Measurements from ENCODE around the gene DMC1. TPM values are rescaled to one million over a fixed set of nuclear protein-coding genes. Genes with fewer than 3 reads are reported as not detected.

Gene DMC1
- polyA plus RNA-seq, 3 donors from 2014 or later = 0.33 to 1.5 TPM; not detected in 1

DNA sequence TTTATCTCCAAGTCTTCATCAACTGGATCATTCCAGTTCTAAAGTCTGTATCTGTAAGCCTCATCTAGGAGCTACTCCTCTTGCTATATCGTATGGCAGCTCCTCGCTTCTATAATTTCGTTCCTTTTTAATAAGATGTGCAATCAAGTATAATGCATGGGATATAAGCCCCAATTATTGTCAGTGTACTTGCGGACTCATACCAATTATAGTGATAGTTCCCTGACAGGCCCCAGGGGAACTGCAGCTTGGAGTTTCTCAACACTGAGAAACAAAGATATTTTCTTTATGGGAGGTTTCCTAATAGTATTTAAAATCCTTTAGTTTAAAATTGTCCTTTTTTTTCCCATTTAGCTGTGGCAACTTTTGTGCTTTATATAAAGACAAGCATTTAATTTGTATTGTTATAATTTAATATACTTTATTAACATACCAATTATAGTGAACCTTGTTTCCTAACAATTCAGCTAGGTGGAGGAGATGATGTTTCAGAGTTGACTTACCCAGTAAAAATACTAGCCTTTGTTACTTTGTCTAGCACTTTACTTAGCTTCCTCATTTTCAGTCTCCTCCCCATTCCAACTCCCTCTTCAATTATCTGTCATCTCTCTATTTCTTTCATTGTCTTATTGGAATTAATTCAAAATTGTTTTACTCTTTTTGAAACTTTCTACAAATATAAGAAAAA lies 38.6 kb downstream of the DMC1 start:
- H3K9me3 Mint-ChIP-seq = no peaks in the 10 kb centered on the region
- DNase-seq = no peak
- H3K36me3 Mint-ChIP-seq = no peaks in the 10 kb centered on the region
- H3K27ac Mint-ChIP-seq = peak overlapping the region; percentile 6 to 79 (median 40)
- peaks cover 4 to 6% of the 10 kb centered on the region in 2 donors for H3K4me1 Mint-ChIP-seq
- H3K27me3 Mint-ChIP-seq (ENCODE audit: low read depth in 3 of 3) = peaks cover 0 to 1% (median 0%) of the 10 kb centered on the region in 3 donors
- peak overlapping the region in 1 of 5 donors; percentile 3 for H3K4me3 Mint-ChIP-seq

DNA sequence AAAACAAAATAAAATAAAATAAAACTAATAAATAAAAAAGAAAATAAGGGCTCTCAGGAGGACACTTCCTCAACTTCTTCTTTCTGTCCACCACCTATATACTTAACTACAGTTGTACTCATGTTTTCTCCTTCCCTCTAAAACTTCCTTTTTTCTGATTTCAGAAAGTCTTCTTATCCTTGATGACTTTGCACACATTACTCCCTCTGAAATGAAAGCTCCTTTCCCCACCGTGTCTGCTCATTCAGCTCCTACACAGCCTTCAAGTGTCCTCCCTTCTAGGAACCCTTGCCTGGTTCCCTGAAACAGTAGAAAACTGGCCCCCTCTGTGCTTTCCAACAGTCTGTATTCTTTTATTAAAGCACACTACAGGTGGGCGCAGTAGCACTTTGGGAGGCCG lies 45.6 kb downstream of the DMC1 start:
- no peak for DNase-seq
- no peaks in the 10 kb centered on the region for H3K9me3 Mint-ChIP-seq
- H3K4me1 Mint-ChIP-seq = no peaks in the 10 kb centered on the region
- H3K27me3 Mint-ChIP-seq (ENCODE audit: low read depth in 3 of 3) = peaks cover 0 to 5% (median 0%) of the 10 kb centered on the region in 3 donors
- no peaks in the 10 kb centered on the region for H3K36me3 Mint-ChIP-seq
- H3K27ac Mint-ChIP-seq = no peak overlapping the region
- no peak overlapping the region for H3K4me3 Mint-ChIP-seq

DNA sequence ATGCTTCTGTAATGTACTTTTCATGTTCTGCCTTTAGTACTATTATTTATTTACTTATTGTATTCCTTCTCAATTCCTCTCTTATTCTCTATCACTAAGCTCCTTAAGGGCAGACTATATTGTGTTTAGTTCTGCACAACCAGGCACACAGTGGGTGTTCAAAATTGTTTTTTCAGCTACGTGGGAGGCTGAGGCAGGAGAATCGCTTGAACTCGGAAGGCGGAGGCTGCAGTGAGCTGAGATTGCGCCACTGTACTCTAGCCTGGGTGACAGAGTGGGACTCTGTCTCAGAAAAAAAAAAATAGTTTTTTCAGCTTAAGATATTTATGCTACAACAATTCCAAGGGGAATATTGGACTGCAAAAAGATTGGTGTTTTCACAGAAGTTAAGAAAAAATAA lies 46.5 kb downstream of the DMC1 start:
- Mint-ChIP-seq H3K27ac (no peak overlapping the region), H3K27me3 (ENCODE audit: low read depth in 3 of 3) (peaks cover 0 to 5% (median 0%) of the 10 kb centered on the region in 3 donors), H3K36me3 (no peaks in the 10 kb centered on the region), H3K9me3 (no peaks in the 10 kb centered on the region), H3K4me1 (no peaks in the 10 kb centered on the region), H3K4me3 (no peak overlapping the region)
- no peak for DNase-seq

DNA sequence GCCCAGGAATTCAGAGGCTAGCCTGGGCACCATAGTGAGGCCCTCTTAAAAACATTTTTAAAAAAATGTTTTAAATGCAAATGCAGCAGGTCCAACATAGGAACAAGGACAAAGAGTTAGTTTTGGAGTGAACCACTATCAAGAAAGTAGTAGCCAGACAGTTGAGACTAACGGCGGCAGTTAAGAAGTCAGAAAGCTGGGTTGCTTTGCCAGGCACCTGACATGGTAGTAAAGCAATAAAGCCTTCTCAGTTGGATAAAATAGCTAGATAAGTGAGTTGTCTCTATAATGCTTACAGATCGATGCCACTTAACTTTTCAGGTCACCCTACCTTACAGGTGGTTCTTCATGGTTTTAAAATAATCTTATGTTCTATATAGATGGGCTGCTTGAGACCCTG lies 47.0 kb downstream of the DMC1 start:
- no peaks in the 10 kb centered on the region for H3K36me3 Mint-ChIP-seq
- H3K4me3 Mint-ChIP-seq = no peak overlapping the region
- H3K9me3 Mint-ChIP-seq = no peaks in the 10 kb centered on the region
- peaks cover 0 to 5% (median 0%) of the 10 kb centered on the region in 3 donors for H3K27me3 Mint-ChIP-seq (ENCODE audit: low read depth in 3 of 3)
- H3K27ac Mint-ChIP-seq = no peak overlapping the region
- no peak for DNase-seq
- H3K4me1 Mint-ChIP-seq = no peaks in the 10 kb centered on the region

DNA sequence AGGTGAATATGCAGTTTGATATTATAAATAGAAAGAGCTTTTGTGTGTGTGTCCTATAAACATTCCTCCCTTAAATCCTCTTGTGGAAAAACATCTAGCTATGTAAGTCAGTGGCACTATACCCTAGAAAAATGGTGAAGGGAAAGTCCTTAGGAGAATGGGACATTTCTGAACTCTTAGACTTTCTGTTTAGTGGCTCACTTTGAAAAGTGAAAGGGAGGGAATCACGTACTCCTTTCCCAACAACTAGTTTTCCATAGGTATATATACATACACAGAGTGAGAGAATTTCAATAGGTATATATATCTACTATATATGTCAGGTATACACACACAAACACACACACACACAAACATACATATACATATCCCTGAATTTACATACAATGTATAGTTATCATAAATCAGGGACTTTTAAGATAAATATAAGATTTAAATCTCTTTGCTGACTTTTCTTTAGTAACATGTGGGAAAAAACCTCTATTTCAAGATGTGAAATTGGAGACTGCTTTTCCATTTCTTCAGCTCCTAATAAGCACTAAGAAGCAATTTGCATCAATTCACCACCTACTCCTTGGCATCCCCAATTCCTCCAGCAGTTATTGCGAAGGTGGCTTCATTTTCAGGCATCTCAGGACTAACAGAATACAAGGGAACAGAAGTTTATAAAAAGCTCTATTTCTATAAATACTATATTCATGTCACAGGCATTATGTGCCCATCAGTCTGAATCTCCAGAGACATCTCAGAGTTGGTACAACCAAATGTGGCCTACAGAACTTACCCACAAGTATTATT lies 50.3 kb downstream of the DMC1 start:
- Mint-ChIP-seq H3K4me3 (no peak overlapping the region), H3K36me3 (no peaks in the 10 kb centered on the region), H3K4me1 (no peaks in the 10 kb centered on the region), H3K9me3 (no peaks in the 10 kb centered on the region), H3K27me3 (ENCODE audit: low read depth in 3 of 3) (peaks cover 0 to 4% (median 0%) of the 10 kb centered on the region in 3 donors), H3K27ac (no peak overlapping the region)
- no peak for DNase-seq

DNA sequence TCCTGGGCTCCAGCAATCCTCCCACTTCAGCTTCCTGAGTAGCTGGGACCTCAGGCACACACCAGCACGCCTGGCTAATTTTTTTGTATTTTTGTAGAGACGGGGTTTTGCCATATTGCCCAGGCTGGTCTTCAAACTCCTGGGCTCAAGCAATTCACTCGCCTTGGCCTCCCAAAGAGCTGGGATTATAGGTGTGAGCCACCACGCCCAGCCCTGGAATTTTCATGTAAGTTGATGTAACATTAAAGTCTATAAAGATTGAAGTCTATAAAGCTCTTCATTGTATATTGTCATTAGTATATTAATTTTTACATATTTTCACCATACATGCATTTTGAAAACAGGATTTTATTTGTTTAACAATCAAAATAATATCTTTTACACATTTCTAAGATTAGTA lies 51.4 kb downstream of the DMC1 start:
- H3K4me3 Mint-ChIP-seq = no peak overlapping the region
- no peaks in the 10 kb centered on the region for H3K9me3 Mint-ChIP-seq
- H3K36me3 Mint-ChIP-seq = no peaks in the 10 kb centered on the region
- no peak overlapping the region for H3K27ac Mint-ChIP-seq
- DNase-seq = no peak
- H3K4me1 Mint-ChIP-seq = no peaks in the 10 kb centered on the region
- peaks cover 0 to 4% (median 0%) of the 10 kb centered on the region in 3 donors for H3K27me3 Mint-ChIP-seq (ENCODE audit: low read depth in 3 of 3)

DNA sequence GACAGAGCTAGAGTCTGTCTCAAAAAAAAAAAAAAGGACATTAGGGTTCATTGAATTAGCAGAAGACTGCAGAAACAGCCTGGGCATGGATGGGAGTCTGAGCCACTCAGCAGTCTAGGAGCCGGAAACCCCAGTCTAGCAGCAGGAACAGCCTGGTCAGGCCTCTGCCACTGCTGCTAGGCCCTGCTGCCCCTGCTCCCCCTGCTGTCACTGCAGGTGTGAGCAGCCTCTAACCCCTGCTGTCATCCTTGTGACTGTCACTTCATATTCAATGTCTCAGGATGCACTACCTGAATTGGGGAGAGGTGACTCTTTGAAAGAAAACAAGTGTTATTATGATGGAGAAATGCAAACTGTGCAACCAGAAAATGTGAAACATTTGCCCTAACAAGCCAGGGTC lies 56.9 kb downstream of the DMC1 start:
- Mint-ChIP-seq H3K9me3 (no peaks in the 10 kb centered on the region), H3K4me3 (no peak overlapping the region), H3K27me3 (ENCODE audit: low read depth in 3 of 3) (peaks cover 0 to 5% (median 0%) of the 10 kb centered on the region in 3 donors), H3K4me1 (peaks cover 6 to 8% of the 10 kb centered on the region in 2 donors), H3K36me3 (no peaks in the 10 kb centered on the region), H3K27ac (no peak overlapping the region)
- DNase-seq = peak; percentile 39 to 60 (median 51)

DNA sequence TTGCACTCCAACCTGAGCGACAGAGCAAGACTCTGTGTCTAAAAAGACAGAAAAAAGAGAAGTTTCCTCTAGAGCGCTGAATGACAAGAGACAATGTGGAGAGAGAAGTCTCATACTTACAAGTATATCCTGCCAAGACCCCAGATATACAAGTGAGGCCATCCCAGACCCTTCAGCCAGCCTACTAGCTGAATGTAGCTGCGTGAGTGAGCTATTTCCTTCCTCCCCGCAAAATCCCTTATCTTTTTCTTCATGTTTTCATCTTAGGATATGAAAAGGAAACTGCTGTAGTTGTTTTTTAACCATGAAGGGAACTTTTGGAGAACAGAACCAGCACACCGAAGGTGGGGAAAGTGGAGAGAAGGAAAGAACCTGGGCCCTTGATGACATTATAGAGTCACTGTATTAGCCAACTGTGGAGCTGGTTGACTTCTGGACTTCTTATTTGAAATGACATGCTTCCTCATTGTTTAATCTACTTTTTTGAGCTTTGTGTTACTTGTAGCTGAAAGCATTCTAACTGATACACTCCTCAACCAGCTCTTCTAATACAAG lies 59.5 kb downstream of the DMC1 start:
- Mint-ChIP-seq H3K4me3 (no peak overlapping the region), H3K36me3 (no peaks in the 10 kb centered on the region), H3K27ac (no peak overlapping the region), H3K27me3 (ENCODE audit: low read depth in 3 of 3) (peaks cover 6 to 16% (median 11%) of the 10 kb centered on the region in 3 donors), H3K9me3 (no peaks in the 10 kb centered on the region), H3K4me1 (peaks cover 18 to 24% of the 10 kb centered on the region in 2 donors)
- no peak for DNase-seq

DNA sequence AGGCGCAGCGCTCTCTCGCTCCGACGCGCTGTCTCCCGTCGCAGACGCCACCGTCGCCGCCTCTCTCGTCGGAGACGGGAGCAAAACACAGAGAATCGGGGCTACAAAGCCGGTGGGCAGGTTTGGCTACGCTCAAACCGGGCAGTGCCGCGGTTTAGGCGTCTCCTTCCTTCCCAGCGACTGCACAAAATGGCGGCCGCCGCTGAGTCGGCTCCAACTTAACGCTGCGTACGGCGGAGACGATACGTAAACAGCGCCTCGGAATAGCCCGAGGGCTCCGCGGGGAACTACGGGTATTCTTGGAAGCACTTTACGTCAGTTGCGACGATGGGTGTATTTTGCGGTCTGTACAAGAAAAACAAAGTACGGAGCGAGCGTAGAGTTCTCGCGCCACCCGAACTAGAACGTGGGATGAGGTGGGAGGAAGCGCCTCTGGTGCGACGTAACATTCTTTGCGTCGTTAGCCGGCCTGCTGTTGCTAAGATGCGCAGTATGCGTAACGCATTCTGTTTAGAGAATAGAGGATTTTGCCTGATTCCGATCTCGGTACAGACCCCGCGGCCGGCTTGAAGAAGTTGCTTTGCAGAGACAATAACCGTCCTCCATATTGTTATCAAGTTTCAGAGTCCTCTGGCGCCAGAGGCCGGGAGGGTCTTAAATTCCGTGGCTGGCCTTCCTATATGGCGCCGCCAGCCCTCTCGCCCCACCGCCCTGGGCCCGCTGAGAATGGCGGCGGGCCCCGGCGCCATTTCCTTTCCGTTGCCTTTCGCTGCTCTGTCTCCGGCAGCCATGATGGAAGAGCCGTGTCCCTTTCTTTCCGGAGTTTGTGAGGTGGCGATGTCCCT lies 63.6 kb downstream of the DMC1 start, which contains the start of gene DDX17:
Gene DDX17 (minus strand): TSS at position 194 of the 845 bp plus-strand sequence.
- no peaks in the 10 kb centered on the region for H3K9me3 Mint-ChIP-seq
- peaks cover 58 to 66% of the 10 kb centered on the region in 2 donors for H3K4me1 Mint-ChIP-seq
- H3K4me3 Mint-ChIP-seq = peak within 1 kb of the TSS; percentile 98 to 100 (median 99)
- peak; percentile 96 to 98 (median 97) for DNase-seq
- H3K36me3 Mint-ChIP-seq = peaks cover 8 to 20% (median 9%) of the 10 kb centered on the region in 3 donors
- peaks cover 10 to 24% (median 23%) of the 10 kb centered on the region in 3 donors for H3K27me3 Mint-ChIP-seq (ENCODE audit: low read depth in 3 of 3)
- H3K27ac Mint-ChIP-seq = peak within 1 kb of the TSS; percentile 99 to 100 (median 100)

DNA sequence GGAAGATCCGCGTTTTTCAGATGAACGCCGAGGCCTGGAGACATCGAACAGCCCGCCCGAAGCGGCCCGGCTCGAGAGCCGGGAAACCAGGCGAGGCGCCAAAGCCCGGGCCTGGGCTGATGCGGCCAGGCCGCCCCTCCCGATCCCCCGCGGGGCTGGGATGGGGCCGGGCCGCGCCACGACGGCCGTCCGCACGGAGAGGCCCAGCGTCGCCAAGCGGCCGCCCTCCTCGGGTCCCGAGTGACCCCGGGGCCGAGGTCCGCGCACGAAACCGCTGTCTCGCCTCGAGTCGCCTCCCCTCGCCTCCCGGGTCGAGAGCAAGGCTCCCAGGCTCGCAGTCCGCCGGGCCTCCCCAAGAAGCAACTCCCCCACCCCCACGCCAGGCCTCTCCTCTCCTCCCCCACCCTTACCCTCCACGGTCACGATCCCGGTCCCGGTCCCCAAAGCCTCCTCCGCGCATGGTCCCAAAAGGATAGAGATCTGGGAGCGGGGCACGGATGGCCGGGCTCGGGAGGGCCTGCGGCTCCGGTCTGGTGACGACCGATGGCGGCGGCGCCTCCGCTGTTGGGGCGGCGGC lies 64.4 kb downstream of the DMC1 start:
- Mint-ChIP-seq H3K9me3 (no peaks in the 10 kb centered on the region), H3K36me3 (peaks cover 8 to 25% (median 13%) of the 10 kb centered on the region in 3 donors), H3K4me1 (peaks cover 65 to 71% of the 10 kb centered on the region in 2 donors), H3K27ac (peak overlapping the region; percentile 99 to 100 (median 100)), H3K4me3 (peak overlapping the region; percentile 98 to 100 (median 99)), H3K27me3 (ENCODE audit: low read depth in 3 of 3) (peaks cover 10 to 24% (median 23%) of the 10 kb centered on the region in 3 donors)
- peak in 1 of 3 donors; percentile 67 for DNase-seq

DNA sequence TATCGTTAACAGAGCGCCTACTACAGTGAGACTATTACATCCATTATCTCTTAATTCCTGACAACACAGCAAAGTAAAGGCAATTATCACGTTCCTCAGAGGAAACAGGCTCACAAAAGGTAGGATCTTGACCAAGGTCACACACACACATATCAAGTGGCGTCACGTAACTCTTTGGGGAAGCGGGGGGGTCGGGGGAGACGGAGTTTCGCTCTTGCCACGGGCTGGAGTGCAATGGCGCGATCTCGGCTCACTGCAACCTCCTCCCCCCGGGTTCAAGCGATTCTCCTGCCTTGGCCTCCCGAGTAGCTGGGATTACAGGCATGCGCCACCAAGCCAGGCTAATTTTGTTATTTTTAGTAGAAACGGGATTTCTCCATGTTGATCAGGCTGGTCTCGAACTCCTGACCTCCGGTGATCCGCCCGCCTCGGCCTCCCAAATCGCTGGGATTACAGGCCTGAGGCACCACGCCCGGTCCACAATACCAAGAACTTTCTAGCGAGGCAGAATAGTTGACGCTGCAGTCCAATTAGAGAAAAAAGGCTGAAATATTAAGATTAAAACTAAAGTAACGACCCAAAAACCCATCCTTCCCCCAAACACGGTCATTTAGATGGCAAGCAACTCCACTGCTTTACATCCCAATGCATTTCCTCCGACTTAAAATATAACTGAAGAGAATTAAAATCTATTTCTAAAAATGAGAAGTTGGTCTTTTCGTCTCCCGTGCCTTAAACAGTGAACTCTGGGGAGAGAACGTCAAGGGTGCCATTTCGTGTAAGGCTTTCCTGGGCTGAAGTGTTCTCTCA lies 65.0 kb downstream of the DMC1 start:
- Mint-ChIP-seq H3K9me3 (no peaks in the 10 kb centered on the region), H3K4me3 (peak overlapping the region; percentile 91 to 99 (median 96)), H3K27ac (peak overlapping the region; percentile 93 to 100 (median 98)), H3K4me1 (peaks cover 67 to 71% of the 10 kb centered on the region in 2 donors), H3K27me3 (ENCODE audit: low read depth in 3 of 3) (peaks cover 10 to 24% (median 23%) of the 10 kb centered on the region in 3 donors), H3K36me3 (peaks cover 8 to 28% (median 13%) of the 10 kb centered on the region in 3 donors)
- peak; percentile 61 to 66 (median 64) for DNase-seq

DNA sequence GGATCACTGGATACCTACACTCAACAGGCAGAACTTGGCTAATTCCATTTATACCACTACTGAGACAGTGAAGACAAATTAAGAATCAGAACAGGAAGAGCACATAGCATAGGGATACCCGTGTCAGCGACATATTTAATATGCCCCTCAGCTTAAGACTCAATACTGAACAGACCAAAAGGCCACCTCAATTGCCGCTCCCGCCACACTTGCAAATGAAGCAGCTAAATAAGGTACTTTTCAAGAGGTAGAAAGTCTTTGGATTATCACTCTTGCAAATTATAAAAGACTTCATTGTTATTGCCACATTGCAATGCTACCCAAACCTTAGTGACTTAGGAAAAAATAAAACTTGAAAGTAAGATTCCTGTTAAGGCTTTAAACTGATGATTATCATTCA lies 67.0 kb downstream of the DMC1 start:
- DNase-seq = no peak

More for the DNA sequence above, 67.0 kb downstream of the DMC1 start:
- Mint-ChIP-seq H3K4me1 (peaks cover 67 to 83% of the 10 kb centered on the region in 2 donors), H3K9me3 (no peaks in the 10 kb centered on the region), H3K4me3 (peak overlapping the region; percentile 91 to 99 (median 96)), H3K27ac (peak overlapping the region; percentile 90 to 100 (median 98)), H3K36me3 (peaks cover 15 to 40% (median 19%) of the 10 kb centered on the region in 3 donors), H3K27me3 (ENCODE audit: low read depth in 3 of 3) (peaks cover 10 to 24% (median 19%) of the 10 kb centered on the region in 3 donors)

Measured in immature natural killer cell (primary cell).